Effector memory CD4-positive, alpha-beta T cell (primary cell): ENCODE data around the gene TMEM151A.

ENCODE experiments used
- DNase-seq, 3 donors: peaks; one replicate each; pipeline ENCODE4 v3.0.0-alpha.2; 2020
- H3K27ac ChIP-seq: 2 replicates; pipeline ENCODE4 v1.7.0; 2013; ENCODE audit warnings: mild to moderate bottlenecking, low read length, moderate library complexity; ENCODE audit not compliant: insufficient read depth, poor library complexity, severe bottlenecking
- H3K27me3 ChIP-seq: replicated peaks from 2 replicates; pipeline ENCODE4 v1.7.0; 2013; ENCODE audit warnings: mild to moderate bottlenecking, low read length; ENCODE audit not compliant: insufficient read depth, control insufficient read depth, poor library complexity, severe bottlenecking
- H3K36me3 ChIP-seq: 2 replicates; pipeline ENCODE4 v1.7.0; 2013; ENCODE audit warnings: mild to moderate bottlenecking, low read length, moderate library complexity; ENCODE audit not compliant: control insufficient read depth, insufficient read depth
- H3K4me1 ChIP-seq: 2 replicates; pipeline ENCODE4 v1.7.0; 2013; ENCODE audit warnings: low read length, mild to moderate bottlenecking; ENCODE audit not compliant: control insufficient read depth, insufficient read depth, poor library complexity, severe bottlenecking
- H3K4me3 ChIP-seq: 2 replicates; pipeline ENCODE4 v1.7.0; 2013; ENCODE audit warnings: low read length, low read depth, mild to moderate bottlenecking; ENCODE audit not compliant: insufficient read depth, poor library complexity, severe bottlenecking
- H3K9me3 ChIP-seq: 2 replicates; pipeline ENCODE4 v1.7.0; 2013; ENCODE audit warnings: mild to moderate bottlenecking, low read length, moderate library complexity; ENCODE audit not compliant: control insufficient read depth

TMEM151A gene

GRCh38 chr11:66336234-66337102, 44.8 kb downstream of the TMEM151A start, which contains the start of gene RIN1:
RIN1 (minus strand) TSS chr11:66336434; CDS start chr11:66336402, 32 bp downstream.
- peak within 1 kb of the TSS; percentile 62 for H3K4me3 ChIP-seq
- no peaks in the 10 kb centered on the region for H3K27me3 ChIP-seq
- peaks cover 34% of the 10 kb centered on the region for H3K36me3 ChIP-seq
- H3K9me3 ChIP-seq = no peaks in the 10 kb centered on the region
- H3K27ac ChIP-seq = peak within 1 kb of the TSS; percentile 53
- H3K4me1 ChIP-seq = peaks cover 17% of the 10 kb centered on the region
- peak in 2 of 3 donors; percentile 29 for DNase-seq

- peak overlapping the region; percentile 17 for H3K27ac ChIP-seq
- no peak for DNase-seq
- H3K27me3 ChIP-seq = no peaks in the 10 kb centered on the region
- no peak overlapping the region for H3K4me3 ChIP-seq
- H3K36me3 ChIP-seq = peaks cover 41% of the 10 kb centered on the region
- no peaks in the 10 kb centered on the region for H3K9me3 ChIP-seq
- peaks cover 17% of the 10 kb centered on the region for H3K4me1 ChIP-seq
Measured at GRCh38 chr11:66337103-66337899, 45.6 kb downstream of the TMEM151A start.

GRCh38 chr11:66338276-66339161, 46.8 kb downstream of the TMEM151A start:
- H3K4me3 ChIP-seq = no peak overlapping the region
- peaks cover 17% of the 10 kb centered on the region for H3K4me1 ChIP-seq
- H3K36me3 ChIP-seq = peaks cover 41% of the 10 kb centered on the region
- no peak for DNase-seq
- H3K9me3 ChIP-seq = no peaks in the 10 kb centered on the region
- H3K27ac ChIP-seq = no peak overlapping the region
- no peaks in the 10 kb centered on the region for H3K27me3 ChIP-seq

GRCh38 chr11:66339162-66339675, 47.5 kb downstream of the TMEM151A start:
- Histone ChIP-seq H3K4me3 (no peak overlapping the region), H3K27me3 (no peaks in the 10 kb centered on the region), H3K4me1 (peaks cover 22% of the 10 kb centered on the region), H3K9me3 (no peaks in the 10 kb centered on the region), H3K36me3 (peaks cover 41% of the 10 kb centered on the region), H3K27ac (no peak overlapping the region)
- DNase-seq = no peak

GRCh38 chr11:66339686-66340483, 48.2 kb downstream of the TMEM151A start:
- Histone ChIP-seq H3K9me3 (no peaks in the 10 kb centered on the region), H3K36me3 (peaks cover 41% of the 10 kb centered on the region), H3K27me3 (no peaks in the 10 kb centered on the region), H3K4me1 (peaks cover 25% of the 10 kb centered on the region), H3K4me3 (no peak overlapping the region), H3K27ac (no peak overlapping the region)
- DNase-seq = no peak

- H3K27ac ChIP-seq = no peak overlapping the region
- no peak overlapping the region for H3K4me3 ChIP-seq
- no peaks in the 10 kb centered on the region for H3K27me3 ChIP-seq
- peaks cover 41% of the 10 kb centered on the region for H3K36me3 ChIP-seq
- H3K9me3 ChIP-seq = no peaks in the 10 kb centered on the region
- no peak for DNase-seq
- peaks cover 28% of the 10 kb centered on the region for H3K4me1 ChIP-seq
Measured at GRCh38 chr11:66340596-66341501, 49.2 kb downstream of the TMEM151A start.

- no peak overlapping the region for H3K27ac ChIP-seq
- H3K4me3 ChIP-seq = no peak overlapping the region
- H3K9me3 ChIP-seq = no peaks in the 10 kb centered on the region
- peaks cover 41% of the 10 kb centered on the region for H3K36me3 ChIP-seq
- no peak for DNase-seq
- H3K4me1 ChIP-seq = peaks cover 24% of the 10 kb centered on the region
- no peaks in the 10 kb centered on the region for H3K27me3 ChIP-seq
Measured at GRCh38 chr11:66341502-66342126, 49.9 kb downstream of the TMEM151A start.

GRCh38 chr11:66343176-66343575, 51.5 kb downstream of the TMEM151A start:
- no peak overlapping the region for H3K4me3 ChIP-seq
- no peaks in the 10 kb centered on the region for H3K27me3 ChIP-seq
- H3K9me3 ChIP-seq = no peaks in the 10 kb centered on the region
- H3K4me1 ChIP-seq = peaks cover 24% of the 10 kb centered on the region
- no peak for DNase-seq
- H3K36me3 ChIP-seq = peaks cover 39% of the 10 kb centered on the region
- no peak overlapping the region for H3K27ac ChIP-seq
